NCI-H128 (cell line): ENCODE results near the gene TOP3B.

Source experiments
- DNase-seq: peaks from one replicate; lab custom pipeline; 2025; ENCODE audit not compliant: unreplicated experiment; lab: John Stamatoyannopoulos, UW

The TOP3B gene

DNA sequence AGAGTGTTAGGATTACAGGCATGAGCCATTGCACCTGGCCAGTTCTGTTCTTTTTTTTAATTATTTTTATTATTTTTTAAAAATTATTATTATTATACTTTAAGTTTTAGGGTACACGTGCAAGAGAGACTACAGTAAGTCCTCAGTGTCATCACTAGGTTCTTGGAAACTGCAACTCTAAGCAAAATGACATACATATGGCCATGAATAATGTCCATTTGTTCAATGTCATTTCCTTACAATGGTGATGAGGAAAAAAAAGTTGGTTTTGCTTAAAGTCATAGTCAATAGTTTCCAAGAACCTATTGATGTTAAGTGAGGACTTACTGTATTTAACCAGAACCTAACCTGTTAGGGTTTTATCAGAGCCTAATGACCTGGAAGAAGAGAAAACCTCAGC is 29.4 kb upstream of the TOP3B start:
- DNase-seq = no peak

GRCh38 chr22:22010358-22010757 is 27.8 kb upstream of the TOP3B start:
- no peak for DNase-seq

- DNase-seq = no peak
Measured at GRCh38 chr22:22009661-22010060, 27.1 kb upstream of the TOP3B start.

DNA sequence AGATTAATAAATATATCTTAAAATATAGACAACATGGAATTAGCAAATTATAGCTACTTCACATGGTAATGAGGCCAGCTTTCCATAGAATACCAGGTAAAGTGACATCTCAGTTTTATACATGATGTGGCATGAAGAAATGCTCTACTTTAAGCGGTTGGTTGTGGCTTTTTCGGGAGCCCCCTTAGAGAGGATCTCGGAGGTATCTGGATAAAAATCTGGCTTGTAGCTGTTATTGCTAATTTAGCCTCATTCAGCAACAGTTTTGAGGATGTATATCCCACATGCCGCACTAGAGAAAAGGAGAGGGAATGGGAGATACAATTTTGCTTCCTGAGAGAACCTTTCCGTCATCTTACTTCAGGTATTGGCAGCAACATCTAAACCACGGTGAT is 24.0 kb upstream of the TOP3B start:
- no peak for DNase-seq

DNA sequence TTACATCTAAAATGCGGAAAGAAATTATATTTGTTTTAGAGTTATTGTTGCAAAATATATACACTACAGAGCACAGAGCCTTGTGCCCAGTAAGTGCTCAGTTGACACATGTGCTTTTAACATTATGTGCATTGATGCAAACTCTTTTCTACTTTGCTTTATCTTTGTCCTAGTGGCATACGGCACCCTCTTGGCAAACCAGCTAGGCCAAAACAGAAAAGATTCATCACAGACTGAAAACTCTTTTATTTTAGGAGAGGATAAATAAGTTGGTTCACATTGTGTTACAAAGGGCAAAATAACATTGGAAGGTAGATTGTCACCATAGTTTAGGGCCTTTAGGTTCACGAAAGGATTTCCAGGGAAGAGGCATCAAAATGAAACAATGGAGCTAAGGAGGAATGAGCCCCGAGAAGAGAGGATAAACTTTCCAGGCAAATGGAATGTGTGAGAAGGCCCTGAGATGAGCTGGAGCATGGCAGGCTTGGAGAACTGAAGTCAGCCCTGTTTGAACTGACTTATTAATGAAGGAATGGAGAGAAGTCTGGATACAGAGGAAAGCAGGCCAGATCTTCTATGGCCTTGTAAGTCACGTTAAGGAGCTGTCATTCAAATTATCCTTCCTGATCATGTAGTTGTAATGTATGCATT is 23.5 kb upstream of the TOP3B start:
- DNase-seq = no peak

GRCh38 chr22:22003233-22003632 is 20.6 kb upstream of the TOP3B start:
- DNase-seq = no peak

- no peak for DNase-seq
Measured at GRCh38 chr22:22002526-22003055, 20.0 kb upstream of the TOP3B start.

DNA sequence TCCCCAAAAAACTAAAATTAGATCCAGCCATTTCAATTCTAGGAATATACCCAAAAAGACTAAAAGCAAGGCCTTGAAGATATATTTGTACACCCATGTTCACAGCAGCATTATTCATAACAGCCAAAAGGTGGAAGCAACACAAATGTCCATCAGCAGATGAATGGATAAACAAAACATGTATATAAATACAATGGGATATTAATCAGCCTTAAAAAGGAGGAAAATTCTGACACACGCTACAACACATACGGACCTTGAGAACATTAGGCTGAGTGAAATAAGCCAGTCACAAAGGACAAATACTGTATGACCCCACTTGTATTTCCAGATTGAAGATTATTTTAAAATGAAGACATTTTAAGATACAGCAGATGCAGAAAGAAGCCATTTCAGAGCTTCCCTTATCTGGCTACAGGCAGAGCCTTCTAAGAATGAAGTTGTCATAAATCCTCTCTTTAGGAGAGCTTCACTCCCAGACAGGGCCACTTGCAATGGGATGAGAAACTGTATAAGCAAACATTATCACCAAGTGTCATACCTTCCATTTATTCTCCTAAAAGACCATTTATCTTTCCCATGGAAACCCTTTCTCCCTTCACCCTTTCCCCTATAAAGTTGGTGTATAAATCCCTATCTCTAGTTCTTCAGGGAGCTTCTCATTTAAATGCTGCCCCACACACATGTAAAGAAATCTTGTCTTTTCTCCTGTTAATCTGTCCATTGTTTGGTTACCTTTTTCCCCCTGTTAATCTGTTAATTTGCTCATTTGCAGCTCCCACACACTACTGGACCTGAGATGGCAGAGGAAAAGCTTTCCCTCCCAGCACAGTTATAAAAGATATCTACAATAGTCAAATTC is 19.3 kb upstream of the TOP3B start:
- DNase-seq = no peak

- DNase-seq = no peak
Measured at GRCh38 chr22:21998595-21999247, 16.1 kb upstream of the TOP3B start.

- DNase-seq = no peak
Measured at GRCh38 chr22:21996175-21996720, 13.7 kb upstream of the TOP3B start.

GRCh38 chr22:21995660-21996059 is 13.1 kb upstream of the TOP3B start:
- DNase-seq = no peak

- DNase-seq = no peak
Measured at GRCh38 chr22:21994881-21995444, 12.4 kb upstream of the TOP3B start.

DNA sequence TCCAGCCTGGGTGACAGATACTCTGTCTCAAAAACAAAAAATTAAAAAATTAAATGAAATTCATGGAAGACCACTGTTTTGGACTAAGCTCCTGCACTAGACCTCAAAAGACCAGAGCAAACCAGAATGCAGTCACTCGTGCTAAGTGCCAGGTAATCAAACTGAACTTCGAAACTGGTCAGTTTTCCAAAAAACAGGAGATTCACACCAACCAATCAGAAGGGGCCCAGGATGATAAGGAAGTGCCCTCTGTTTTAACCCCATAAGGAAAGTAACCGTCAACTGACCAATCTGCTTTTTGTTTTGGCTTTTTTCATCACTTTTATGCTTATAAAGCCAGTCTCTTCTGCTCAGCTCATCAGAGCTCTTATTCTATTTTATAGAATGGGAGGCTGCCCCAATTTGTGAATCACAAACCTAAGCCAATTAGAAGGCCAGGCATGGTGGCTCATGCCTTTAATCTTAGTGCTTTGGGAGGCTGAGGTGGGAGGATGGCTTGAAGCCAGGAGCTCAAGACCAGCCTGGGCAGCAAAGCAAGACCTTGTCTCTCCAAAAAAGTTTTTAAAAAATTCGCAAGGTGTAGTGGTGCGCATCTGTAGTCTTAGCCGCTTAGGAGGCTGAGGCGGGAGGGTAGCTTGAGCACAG is 10.1 kb upstream of the TOP3B start:
- no peak for DNase-seq

DNA sequence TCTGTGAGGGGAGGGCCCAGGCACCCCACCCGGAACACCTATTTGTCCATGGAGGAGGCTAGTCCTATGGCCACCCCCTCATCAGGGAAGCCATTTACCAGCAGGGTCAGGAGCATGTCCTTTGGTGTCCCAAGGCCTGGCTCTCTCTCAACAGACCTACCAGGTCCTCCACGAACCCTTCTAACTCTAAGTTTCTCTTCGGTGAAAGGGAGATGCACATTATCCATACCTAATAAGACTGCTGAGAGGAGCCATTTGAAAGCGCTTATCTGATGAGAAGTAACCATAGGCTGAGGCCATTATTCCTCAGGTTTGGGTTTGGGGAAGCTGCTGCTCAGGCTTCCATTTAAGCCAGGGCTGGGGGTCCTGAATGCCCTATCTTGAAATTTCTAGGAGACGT is 9.2 kb upstream of the TOP3B start:
- DNase-seq = no peak

DNA sequence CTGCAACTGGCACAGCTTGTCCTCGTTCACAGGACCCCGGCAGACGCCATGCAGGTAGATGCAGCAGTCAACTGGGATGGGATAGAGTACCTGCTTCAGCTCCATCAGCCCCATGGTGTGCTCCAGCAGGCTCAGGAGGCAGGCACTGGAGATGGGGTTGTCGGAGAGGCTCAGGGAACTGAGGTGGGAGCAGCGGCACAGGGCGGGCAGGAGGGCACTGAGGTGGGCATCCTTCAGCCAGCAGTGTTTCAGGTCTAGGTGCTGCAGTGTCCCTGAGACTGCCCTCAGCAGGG is 8.7 kb upstream of the TOP3B start:
- no peak for DNase-seq

- DNase-seq = no peak
Measured at GRCh38 chr22:21990445-21991303, 8.1 kb upstream of the TOP3B start.

DNA sequence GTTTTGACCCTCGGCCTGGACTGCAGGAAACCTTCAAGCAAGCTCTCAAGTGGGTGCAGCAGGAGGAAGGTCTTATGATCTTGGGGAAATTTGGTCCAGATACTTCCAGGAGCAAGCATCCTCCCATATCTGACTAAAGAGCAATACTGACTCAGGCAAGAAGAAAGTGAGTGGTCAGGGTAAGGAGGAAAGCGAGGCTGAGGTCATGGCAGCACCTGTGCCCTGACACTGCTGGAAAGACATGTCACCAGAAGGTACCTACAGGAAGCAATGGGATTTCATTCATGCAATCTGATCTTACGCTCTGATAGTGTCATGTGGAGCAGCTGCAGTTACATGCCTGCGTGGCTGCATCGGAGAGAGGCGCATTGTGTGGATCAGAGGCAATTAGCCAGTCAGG is 6.5 kb upstream of the TOP3B start:
- no peak for DNase-seq

DNA sequence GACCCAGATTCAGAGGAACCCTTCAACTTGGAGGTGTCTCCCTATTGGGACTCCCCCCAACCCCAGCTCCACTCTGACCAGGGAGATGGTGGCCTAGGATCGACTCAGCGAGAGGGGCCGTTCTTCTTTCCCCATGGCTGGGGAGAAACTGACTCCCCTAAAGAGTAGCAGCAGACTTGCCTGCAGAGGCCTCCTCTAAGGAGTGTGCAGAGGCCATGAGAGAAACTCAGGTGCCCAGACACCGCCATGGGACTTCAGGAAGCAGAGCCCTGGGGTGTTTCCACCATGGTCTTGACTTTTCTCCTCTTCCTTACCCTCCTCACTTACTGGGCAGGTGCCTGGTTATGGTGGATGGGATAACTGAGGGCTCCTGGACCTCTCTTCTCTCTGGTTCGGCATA is 2.6 kb upstream of the TOP3B start:
- DNase-seq = no peak

- DNase-seq = no peak
Measured at GRCh38 chr22:21984793-21985192, 2.2 kb upstream of the TOP3B start.

DNA sequence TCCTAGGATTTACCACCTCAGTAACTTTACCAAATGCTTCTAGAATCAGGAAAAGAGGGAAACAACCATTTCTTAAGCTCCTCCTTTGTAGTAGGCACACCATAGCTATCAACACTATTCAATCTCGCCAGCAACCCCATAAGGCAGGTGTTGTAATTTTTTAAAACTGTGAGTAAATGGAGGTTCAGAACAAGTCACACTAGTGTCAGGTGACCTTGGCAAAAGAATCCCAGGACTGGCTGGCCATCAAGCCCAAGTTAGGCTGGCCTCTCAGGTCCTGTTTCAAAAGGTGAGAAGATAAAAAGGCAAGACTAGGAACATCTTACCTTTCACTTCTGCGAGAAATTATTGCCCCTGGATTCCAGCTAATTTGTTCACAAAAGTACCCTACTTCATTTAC is 713 bp downstream of the TOP3B start:
- no peak for DNase-seq
